ENCODE measurements around the gene MTMR10.

The MTMR10 gene

DNA sequence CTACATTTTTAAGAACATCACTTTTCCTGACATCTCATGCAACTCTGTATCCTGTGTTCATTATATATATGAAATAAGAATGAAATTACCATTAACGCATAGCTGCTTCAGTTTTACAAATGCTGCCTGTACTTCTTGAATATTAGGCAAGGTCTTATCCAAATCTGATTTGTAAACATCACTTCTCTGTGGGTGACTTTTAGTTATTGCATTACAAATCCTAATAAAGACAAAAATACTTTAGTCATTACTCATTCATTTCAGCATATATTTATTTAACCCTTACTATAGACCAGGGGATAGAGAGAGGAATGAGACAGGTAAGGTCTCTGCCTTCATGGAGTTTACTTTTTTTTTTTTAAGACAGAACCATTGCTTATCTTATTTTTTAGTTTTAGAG is 36.8 kb downstream of the MTMR10 start:
- no peak for DNase-seq

DNA sequence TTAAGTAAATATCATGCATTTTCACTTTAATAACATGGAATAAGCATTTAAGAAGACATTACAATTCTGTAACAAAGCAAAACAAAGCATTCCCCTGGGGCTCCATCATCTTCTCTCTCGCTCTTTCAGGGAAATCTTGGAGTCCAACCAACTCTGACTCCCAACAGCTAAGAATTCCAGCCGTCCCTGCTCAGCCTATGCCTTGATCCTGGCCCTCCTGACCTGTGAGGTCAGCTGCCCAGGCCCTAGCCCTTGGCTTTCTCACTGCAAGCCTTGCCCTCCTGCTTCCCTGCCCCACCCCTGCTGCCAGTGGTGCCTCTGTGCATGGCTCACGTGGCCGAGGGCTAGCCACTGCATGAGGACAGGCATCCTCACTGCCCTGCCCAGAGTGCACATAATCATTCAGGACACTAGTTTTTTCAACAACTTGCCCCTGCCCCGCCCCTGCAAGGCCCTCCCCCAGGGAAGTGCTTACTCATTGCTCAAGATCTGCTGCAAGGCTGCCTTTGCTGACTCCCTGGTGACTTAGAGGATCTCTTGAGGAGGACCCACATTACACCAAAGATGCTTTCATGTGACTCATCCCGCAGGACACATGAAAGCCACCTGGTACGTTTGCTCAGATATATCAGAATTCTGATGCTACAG is 37.6 kb downstream of the MTMR10 start:
- no peak for DNase-seq

DNA sequence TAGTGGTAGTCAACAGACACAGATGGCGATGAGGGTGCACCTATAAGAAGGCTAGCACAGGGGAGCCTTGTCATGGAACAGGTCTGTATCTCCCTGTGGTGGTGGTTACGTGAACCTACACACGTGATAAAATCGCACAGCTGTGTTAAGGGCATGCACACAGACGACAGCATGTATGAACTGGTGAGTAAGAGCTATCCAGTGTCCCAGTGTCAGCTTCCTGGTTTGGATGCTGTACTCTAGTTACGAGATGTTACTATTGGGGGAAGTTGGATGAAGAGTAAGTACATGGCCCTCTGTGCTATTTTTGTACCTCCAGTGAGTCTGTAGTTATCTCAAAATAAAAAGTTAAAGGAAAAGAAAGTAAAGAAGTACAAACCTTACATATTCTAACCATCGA is 38.2 kb downstream of the MTMR10 start:
- DNase-seq = no peak

DNA sequence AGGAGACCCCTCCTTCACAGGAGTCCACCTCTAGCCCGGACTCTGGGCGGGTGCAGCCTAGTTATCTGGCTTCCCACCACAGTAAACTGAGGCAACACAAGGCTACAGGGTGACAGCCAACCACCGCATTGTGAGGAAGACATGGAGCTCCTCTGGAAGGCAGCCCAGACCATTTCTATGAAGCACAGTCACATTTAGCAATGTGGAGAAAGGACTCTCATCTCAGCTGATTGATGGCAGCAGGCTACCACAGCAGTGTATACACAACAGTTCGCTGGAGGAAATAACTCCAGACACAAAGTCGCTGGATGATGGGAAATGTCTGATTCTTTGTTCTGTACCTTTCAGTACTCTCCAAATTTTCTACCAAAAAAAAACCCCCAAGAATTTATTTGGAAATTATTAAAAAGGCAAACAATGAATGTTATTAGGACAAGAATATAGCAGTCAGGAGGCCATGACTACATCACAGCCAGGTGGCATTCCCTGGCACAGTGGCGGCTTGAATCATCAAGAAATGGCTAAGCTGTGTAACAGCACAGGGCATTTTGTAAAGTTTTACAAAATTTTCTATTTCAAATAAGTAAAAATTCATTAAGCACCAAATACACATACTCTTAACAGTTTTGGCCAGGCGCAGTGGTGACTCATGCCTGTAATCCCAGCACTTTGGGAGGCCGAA is 47.6 kb downstream of the MTMR10 start:
- no peak for DNase-seq

DNA sequence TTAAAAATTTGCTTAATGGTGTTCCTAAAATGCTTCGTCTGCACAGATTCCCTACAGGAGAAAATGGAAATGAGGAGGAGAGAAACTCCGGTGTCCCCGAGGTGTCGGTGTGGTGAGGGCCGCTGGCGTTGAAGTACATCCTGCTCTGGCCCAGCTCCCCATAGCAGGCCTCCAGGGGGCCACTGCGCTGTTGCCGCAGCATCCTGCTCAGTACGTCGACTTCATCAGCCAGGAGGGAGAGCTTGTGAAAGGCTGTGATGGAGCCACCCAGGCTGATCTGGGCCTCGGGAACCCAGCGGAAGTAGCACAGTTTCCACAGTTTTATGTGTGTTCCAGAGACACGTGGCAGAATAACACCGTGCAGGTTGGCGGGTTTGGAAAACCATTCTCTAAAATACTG is 49.9 kb downstream of the MTMR10 start:
- no peak for DNase-seq

DNA sequence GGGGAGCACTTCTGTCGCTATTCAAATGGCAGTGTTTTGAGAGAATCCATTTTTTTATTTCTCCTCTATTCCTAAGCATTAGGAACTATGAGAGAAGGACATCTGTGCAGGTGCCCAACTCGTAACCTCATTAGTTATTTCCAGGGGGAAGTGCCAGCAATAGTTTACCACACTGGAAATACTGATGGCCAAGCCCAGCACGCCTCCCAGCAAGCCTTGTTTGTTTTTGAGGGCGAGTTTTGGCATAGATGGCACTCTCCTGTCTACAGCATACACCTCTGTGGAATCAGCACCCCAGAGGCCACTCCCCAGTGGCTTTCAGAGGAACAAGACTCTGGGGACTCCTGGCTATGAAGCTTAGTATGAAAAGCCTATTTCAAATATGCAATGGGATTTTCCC is 51.1 kb downstream of the MTMR10 start:
- no peak for DNase-seq

DNA sequence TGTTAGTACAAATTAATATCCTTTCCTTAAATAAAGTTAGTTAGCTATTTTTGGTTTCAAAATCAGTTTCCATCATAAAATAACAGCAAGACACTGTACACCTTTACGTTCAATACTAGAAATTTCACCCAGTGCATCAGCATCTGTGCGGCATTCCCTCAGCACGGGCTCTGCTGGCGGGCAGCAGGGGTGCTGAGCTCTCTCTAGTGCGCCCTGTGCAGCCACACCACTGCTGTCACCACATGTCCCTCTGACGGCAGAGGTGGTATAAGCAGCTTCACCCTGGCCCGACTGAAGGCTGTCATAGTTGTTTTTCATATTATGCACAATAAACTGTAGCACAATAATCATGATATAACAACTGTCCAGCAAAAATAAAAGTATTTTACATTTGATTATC is 52.3 kb downstream of the MTMR10 start:
- DNase-seq = no peak

DNA sequence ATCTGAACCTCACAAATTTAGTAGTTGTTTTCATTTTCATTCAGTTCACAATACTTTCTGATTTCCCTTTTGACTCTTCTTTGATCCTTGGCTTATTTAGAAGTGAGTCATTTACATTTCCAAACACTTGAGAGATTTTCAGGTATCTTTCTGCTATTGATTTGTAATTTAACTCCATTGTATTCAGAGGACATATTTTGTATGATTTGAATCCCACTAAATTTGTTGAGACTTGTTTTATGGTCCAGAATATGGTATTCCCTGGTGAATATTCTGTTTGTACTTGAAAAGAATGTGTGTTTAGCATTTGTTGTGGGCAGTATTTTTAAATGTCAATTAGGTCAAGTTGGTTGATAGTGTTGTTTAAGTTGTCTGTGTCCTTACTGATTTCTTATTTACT is 58.1 kb downstream of the MTMR10 start:
- DNase-seq = no peak

DNA sequence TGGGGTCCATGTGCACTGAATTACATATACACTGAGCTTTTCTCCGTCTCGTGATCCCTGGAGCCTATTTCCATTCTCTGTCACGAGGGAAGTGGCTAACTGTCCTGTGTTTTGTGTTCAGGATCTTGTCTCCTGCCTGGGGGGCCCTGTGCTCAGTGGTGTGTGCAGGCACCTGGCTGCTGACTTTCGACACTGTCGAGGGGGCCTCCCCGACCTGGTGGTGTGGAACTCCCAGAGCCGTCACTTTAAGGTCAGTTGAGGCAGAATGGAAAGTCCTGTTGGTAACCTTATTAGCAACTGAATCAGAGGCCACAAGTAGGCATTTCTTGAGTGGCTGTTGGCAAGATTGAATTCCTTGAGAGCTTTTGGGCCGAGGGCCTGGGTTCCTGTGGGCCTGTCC is 61.0 kb downstream of the MTMR10 start:
- no peak for DNase-seq

DNA sequence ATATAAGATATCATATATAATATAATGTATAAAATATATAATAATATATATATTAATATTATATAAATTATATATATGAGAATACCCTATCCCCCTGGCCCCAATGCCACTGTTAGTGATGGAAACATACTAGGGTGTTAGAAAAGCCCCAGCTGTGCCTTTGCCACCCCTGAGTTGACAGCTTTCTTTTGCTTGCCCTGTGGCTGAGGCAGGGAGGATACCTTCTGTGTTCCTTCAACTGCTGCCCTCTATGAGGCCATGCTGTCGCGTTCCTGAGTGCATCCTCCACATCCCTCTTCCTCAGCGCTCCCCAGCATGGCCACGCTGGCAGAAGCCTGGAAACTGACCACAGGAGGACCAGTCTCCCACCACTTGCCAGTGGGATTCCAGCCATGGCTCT is 61.4 kb downstream of the MTMR10 start:
- DNase-seq = no peak

DNA sequence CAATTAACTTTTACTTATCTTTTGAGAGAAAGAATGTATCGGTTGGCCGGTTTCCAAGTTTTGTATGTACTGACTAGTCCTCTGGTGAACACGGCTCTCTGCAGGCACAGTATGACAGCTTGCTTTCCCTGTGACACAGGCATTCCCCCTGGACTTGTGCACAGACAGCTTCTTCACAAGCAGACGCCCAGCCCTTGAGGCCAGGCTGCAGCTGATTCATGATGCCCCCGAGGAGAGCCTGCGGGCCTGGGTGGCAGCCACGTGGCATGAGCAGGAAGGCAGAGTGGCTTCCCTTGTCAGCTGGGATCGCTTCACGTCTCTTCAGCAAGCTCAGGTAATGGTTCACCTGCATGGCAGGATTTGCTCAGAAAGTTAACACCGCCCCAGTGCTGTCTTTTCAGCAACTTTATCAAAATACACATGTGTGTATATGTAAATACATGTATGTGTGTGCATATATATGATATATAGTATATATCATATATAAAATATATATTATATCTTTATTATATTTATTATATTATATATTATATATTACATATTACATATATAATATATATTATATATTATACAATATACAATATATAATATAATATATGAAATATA is 62.3 kb downstream of the MTMR10 start:
- no peak for DNase-seq

DNA sequence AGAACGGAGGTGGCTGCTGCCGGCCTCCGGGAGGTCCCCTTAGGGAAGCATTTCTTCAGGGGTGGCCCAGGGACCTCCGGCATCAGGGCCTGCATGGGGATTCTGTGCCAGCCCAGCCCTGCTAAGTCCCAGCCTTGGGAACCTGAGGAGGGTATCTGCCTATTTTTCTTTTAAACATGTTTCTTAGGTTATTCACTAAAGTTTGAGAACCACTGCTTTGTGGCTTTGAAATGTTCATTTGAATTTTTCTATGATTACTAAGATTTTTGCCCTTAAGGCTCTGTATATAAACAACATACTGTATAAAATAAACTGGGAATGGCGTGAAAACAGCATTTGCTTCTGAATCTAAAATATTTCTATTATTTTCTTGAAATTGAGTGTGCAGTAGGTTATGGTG is 63.4 kb downstream of the MTMR10 start:
- DNase-seq = no peak

DNA sequence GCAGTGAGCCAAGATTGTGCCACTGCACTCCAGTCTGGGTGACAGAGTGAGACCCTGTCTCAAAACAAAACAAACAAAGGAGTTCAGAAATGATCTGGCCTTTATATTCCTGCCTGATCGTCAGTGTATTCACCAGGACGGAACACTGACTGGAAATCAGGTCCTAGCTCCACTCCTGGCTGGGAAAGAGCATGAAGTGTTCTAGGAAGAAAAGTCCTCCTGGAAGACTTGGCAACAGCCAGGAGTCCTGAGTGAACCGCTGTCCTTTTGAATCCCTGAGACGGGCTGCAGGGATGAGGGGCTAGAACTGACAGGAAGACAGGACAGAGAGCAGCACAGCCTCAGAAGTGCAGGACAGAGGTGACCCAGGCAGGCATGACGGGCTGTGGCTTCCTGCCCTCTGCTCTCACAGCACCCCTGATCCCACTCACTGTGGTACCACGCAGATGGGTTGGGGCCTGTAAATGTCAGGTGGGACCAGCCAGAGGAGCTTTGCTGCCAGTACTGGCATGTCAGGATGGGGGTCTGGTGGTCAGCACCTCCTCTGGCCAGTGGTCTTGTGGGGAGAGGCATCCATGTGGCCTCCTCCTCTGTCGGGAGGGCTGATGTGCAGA is 64.2 kb downstream of the MTMR10 start:
- DNase-seq = no peak

DNA sequence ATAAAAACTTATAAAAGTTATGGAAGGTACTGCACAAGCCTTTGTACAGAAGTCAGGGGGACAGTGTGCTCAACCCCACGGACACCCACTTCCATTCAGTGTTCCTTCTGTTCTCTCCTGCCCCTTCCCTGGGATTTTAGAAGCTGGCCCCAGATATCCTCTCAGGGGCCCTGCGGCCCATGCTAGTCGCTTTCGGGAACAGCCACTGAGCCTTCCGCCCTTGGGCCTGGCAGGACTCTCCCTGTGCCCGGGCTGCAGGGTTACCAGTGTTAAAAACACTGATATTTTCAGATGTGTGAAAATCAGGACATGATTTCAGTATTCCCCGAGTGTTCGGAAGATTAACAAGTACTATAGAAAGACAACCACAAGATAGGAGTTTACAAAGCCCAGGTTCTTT is 65.3 kb downstream of the MTMR10 start:
- DNase-seq = no peak

DNA sequence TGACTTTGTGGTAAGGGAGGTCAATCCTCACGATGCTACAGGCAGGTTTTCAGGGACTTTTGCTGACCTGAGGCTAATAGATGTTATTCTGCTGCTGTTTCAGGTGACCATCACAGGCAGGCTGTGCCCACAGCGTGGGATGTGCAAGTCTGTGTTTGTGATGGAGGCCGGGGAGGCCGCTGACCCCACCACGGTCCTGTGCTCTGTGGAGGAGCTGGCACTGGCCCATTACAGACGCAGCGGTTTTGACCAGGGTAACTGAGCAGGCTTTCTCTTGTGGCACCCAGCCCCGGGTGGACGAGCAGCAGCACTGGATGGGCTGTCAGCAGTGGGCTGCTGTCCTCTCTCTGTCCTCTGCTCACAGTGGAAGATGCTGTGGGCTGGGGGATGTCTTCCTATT is 65.7 kb downstream of the MTMR10 start:
- no peak for DNase-seq

DNA sequence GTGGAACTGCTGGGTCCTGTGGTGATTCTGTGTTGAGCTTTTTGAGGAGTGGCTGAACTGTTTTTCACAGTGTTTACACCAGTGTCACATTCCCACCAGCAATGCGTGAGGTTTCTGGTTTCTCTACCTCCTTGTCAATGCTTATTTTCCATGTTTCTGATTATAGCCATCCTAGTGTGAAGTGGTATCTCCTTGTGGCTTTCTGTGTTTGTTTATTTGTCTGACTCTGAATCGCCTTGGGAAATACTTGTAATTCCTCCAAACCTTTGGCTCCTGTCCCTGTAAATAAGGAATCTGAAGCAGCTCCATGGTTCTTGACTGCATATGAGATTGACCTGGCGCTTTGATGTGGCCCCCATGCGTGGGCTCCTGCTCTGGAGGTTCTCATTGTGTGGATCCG is 67.1 kb downstream of the MTMR10 start:
- no peak for DNase-seq

DNA sequence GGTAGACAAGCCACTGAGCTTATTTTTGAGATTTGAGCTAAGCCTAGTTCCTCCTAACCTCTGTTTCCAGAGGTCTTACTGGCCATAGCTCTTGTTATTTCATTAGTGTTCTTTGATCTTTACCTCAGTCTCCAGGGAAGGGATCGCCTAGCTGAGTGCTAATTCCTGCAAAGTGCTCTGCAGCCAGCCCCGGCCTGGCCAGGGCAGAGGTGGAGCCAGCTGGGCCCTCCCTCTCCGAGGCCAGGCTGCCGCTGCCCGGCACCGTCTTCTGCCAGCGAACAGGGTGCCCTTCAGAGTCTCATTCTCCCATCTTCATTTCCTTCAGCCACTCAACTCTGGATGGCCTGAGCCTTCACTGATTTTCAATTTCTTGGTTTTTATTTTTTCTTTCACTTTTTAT is 68.0 kb downstream of the MTMR10 start:
- DNase-seq = no peak

DNA sequence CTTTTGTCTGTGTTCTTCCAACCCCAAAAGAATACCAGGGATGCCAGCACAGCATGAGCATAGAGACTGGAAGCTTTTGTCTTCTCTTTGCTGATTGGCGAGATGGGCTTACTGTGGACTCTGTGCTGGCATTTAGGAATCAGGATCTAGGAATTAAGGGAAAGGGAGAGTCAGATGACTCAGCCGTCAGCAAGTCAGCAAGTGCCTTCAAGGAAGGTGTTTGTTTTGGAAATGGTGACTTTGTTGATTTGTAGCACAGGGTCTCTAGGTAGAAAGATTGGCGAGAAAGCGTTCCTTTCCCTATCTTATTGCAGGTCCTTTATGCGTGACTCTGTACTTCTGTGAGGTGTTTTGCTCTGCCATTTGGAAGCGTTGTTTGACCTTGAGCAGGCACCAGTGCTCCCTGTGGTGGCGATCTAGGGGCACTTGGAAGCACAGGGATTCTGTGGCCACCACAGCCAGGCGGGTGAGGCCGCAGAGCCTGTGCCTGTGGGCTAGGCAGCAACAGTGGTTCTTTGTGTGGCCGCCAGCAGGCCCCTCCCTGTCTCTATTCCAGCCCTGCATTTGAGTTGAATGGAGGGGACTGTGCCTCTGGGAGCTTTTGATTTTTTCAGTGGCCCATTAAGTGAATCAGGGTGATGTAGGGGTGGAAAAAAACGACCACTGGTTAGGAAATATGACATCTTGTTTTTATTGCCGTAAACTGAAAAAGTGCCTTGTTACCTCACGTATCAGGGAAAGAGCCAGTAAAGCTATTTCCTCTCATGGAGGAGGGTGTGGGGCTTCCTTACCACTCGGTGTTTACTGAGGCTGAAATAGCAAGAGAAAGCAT is 68.7 kb downstream of the MTMR10 start:
- no peak for DNase-seq

DNA sequence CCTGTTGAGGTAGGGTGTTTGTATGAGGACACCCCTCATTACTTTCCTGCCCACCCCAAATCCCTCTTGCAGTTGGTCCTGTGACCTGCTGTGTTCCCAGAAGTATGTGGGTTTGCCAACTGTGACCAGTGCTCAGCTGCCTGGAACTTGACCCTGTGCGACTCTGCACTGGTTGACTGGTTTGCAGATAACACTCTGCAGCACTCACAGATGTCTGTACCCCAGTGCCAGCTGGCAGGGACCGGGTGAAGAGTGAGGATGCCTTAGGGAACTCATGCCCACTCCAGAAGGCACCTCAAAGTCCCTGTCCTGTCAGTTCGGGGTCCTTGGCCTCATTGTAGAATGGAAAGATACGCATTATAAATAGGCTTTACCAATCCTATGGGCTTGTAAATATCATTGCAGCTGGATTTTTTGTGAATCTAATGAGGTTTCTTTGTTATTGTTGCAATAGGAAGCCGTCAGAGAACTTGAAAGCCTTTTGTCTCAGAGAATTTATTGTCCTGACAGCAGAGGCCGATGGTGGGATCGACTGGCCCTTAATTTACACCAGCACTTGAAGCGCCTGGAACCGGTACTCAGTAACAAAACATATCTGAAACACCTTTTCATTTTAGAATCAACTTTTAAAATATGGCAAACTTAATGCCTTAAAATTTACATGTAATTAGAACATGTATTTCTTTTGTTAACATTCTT is 69.5 kb downstream of the MTMR10 start:
- DNase-seq = no peak

DNA sequence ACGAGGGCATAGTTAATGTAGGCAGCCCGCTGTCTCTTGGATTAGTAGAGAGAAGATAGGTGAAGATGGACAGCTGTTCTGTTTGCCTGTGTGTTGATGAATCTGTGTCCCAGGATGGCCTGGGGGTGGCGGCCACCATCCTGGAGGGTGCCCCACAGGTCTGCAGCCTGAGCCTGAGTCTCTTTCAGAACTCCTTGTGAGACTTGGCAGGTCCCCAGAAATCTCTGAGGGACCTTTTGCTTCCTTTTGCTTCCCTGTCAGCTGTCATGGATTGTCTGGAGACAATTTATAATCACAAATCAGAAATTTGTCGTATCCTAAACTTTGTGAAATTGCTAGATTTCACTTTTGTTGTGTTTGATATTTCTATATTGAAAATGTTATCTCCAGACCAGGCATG is 70.3 kb downstream of the MTMR10 start:
- DNase-seq = no peak

DNA sequence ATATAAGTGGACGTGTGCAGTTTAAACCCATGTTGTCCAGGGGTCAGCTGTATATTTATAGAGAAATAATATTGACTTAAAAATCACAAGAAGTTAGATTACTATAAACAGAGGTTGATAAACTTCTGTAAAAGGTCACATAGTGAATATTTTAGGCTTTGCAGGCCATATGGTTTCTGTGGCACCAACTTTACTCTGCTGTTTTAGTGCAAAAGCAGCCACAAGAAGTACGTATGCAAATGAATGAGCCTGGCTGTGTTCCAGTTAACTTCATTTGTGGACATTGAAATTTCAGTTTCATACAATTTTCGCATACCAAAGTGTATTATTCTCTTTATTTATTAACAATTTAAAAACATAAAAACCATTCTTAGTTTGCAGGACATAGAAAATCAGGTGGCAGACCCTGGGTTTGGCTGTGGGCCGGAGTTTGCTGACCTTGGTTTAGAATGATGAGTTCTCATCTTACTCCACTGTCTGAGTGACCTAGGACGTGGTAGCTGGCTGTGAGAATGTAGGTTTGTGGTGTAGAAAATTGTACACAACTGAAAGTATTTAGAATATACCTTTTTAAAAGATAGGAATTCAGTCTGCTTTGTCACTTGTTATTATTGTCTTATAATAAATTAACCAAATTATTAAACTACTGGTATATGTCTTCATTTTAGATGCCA is 71.4 kb downstream of the MTMR10 start:
- DNase-seq = no peak

DNA sequence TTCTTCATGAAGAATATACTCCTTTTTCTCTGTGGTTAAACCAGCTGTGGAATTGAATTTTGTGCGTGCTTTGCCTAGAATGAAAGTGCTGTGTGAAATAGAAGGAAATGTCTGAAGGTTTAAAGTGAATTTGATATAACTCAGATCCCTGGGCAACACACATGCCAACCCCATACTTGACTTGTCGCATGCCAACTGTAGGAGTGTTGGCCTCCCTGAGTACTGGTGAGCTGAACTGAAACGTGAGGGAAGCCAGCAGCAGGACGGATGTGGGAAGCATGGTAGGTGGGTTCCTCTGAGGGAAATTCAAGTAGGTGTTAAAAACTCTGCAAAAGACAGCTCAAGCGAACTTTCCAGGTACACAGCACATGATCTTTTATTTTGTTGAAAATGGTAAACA is 73.1 kb downstream of the MTMR10 start:
- no peak for DNase-seq

All from effector CD4-positive, alpha-beta T cell (primary cell).